Measurements from ENCODE around the gene WDR93. TPM values are rescaled to one million over a fixed set of nuclear protein-coding genes. Genes with fewer than 3 reads are reported as not detected.

WDR93 gene
- total RNA-seq, 2 experiments from 2014 or later, result 0.19 TPM; not detected in 1

GRCh38 chr15:89783111-89783860 is 92.7 kb downstream of the WDR93 start:
- no TSS peak for BruUV-seq (replicated peaks)
- no peak for DNase-seq (ENCODE audit: low spot score)
- H3K9me3 ChIP-seq (ENCODE audit: low read length), result 0 out of 2 replicates have a peak, but pooled peaks cover 11% of the 10 kb centered on the region
- no peaks in the 10 kb centered on the region for H3K9me2 ChIP-seq (ENCODE audit: insufficient read depth, low read length)
- H4K20me1 ChIP-seq (ENCODE audit: insufficient read depth, low read length), result no peaks in the 10 kb centered on the region
- H3K4me2 ChIP-seq (ENCODE audit: low read length), result no peak overlapping the region
- H3K4me1 ChIP-seq (ENCODE audit: insufficient read depth, low read length, poor library complexity, severe bottlenecking), result no peaks in the 10 kb centered on the region
- ChIA-PET CTCF (ENCODE audit: unreplicated experiment) (no interaction called here), POLR2A (no interaction called here)
- H3K4me3 ChIP-seq (ENCODE audit: low read depth, low read length, poor library complexity, severe bottlenecking), result no peak overlapping the region
- H3K36me3 ChIP-seq (ENCODE audit: insufficient read depth, low read length), result no peaks in the 10 kb centered on the region
- no peak for TF ChIP-seq CTCF (conservative IDR thresholded peaks at IDR 0.05; ENCODE audit: low read length)
- TF ChIP-seq EZH2phosphoT487 (IDR thresholded peaks at IDR 0.05; ENCODE audit: borderline replicate concordance, low read depth, low read length), result no peak
- H2AFZ ChIP-seq (ENCODE audit: low read length), result no peak overlapping the region
- intact Hi-C loops (cut with micrococcal nuclease; ENCODE audit: unreplicated experiment), result no loop called here
- H3K79me2 ChIP-seq (ENCODE audit: insufficient read depth, low read depth, low read length), result no peaks in the 10 kb centered on the region
- H3K27ac ChIP-seq (ENCODE audit: low read depth, low read length, poor library complexity, severe bottlenecking), result no peak overlapping the region

- H3K9me3 ChIP-seq (ENCODE audit: low read length), result 0 out of 2 replicates have a peak, but pooled peaks cover 12% of the 10 kb centered on the region
- intact Hi-C loops (cut with micrococcal nuclease; ENCODE audit: unreplicated experiment), result no loop called here
- H3K4me1 ChIP-seq (ENCODE audit: insufficient read depth, low read length, poor library complexity, severe bottlenecking), result no peaks in the 10 kb centered on the region
- ChIA-PET CTCF (ENCODE audit: unreplicated experiment) (no interaction called here), POLR2A (no interaction called here)
- H3K9me2 ChIP-seq (ENCODE audit: insufficient read depth, low read length), result no peaks in the 10 kb centered on the region
- H3K4me3 ChIP-seq (ENCODE audit: low read depth, low read length, poor library complexity, severe bottlenecking), result no peak overlapping the region
- DNase-seq (ENCODE audit: low spot score), result no peak
- BruUV-seq (replicated peaks), result no TSS peak
- TF ChIP-seq CTCF (conservative IDR thresholded peaks at IDR 0.05; ENCODE audit: low read length) (no peak), EZH2phosphoT487 (IDR thresholded peaks at IDR 0.05; ENCODE audit: borderline replicate concordance, low read depth, low read length) (no peak)
- no peaks in the 10 kb centered on the region for H3K36me3 ChIP-seq (ENCODE audit: insufficient read depth, low read length)
- no peaks in the 10 kb centered on the region for H4K20me1 ChIP-seq (ENCODE audit: insufficient read depth, low read length)
- no peak overlapping the region for H3K27ac ChIP-seq (ENCODE audit: low read depth, low read length, poor library complexity, severe bottlenecking)
- no peaks in the 10 kb centered on the region for H3K79me2 ChIP-seq (ENCODE audit: insufficient read depth, low read depth, low read length)
- H3K4me2 ChIP-seq (ENCODE audit: low read length), result no peak overlapping the region
- no peak overlapping the region for H2AFZ ChIP-seq (ENCODE audit: low read length)
Measured at GRCh38 chr15:89783861-89784685, 93.5 kb downstream of the WDR93 start.

- no peak overlapping the region for H2AFZ ChIP-seq (ENCODE audit: low read length)
- TF ChIP-seq EZH2phosphoT487 (IDR thresholded peaks at IDR 0.05; ENCODE audit: borderline replicate concordance, low read depth, low read length) (no peak), CTCF (conservative IDR thresholded peaks at IDR 0.05; ENCODE audit: low read length) (no peak)
- no peaks in the 10 kb centered on the region for H3K9me2 ChIP-seq (ENCODE audit: insufficient read depth, low read length)
- intact Hi-C loops (cut with micrococcal nuclease; ENCODE audit: unreplicated experiment), result no loop called here
- no TSS peak for BruUV-seq (replicated peaks)
- ChIA-PET CTCF (ENCODE audit: unreplicated experiment) (interaction anchor here (0.6 kb wide), 1 partner anchor 24 kb away, joined by 3 read pairs; no protein-coding TSS in a partner anchor), POLR2A (no interaction called here)
- H3K79me2 ChIP-seq (ENCODE audit: insufficient read depth, low read depth, low read length), result no peaks in the 10 kb centered on the region
- no peak overlapping the region for H3K27ac ChIP-seq (ENCODE audit: low read depth, low read length, poor library complexity, severe bottlenecking)
- H4K20me1 ChIP-seq (ENCODE audit: insufficient read depth, low read length), result no peaks in the 10 kb centered on the region
- H3K4me2 ChIP-seq (ENCODE audit: low read length), result no peak overlapping the region
- H3K4me3 ChIP-seq (ENCODE audit: low read depth, low read length, poor library complexity, severe bottlenecking), result no peak overlapping the region
- 0 out of 2 replicates have a peak, but pooled peaks cover 12% of the 10 kb centered on the region for H3K9me3 ChIP-seq (ENCODE audit: low read length)
- no peaks in the 10 kb centered on the region for H3K4me1 ChIP-seq (ENCODE audit: insufficient read depth, low read length, poor library complexity, severe bottlenecking)
- H3K36me3 ChIP-seq (ENCODE audit: insufficient read depth, low read length), result no peaks in the 10 kb centered on the region
- DNase-seq (ENCODE audit: low spot score), result no peak
Measured at GRCh38 chr15:89784686-89784960, 94.0 kb downstream of the WDR93 start.

All from OCI-LY7 (cell line).